ENCODE measurements around the gene CYP3A4.

The CYP3A4 gene

DNA sequence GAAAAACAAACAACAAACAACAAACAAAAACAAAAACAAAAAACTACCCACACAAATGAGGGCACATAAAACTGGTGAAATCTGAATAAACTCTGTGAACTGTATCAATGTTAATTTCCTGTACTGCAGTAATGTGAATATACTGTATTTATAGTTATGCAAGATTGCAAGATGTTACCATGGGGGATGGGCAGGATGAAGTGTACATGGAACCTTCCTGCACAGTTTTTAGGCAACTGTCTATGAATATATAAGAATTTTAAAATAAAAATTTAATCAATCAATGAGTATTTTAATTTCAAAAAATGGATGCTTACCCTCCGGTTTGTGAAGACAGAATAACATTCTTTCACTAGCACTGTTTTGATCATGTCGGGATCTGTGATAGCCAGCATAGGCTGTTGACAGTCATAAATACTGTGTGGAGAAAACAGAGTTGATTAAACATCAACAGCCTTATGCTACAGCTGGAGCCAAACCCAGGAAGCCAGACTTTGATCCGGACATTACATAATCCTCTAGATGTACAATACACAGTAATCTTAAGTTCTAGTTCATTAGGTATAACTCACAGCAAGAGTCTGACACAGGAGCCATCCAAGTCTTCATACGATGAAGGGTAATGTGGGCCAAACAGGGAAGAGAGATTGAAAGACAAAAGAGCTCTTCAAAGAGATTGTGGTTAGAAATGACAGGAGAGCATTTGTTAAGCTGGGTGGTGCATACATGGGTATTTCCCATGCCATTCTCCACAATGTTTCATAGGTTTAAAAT, 63.8 kb downstream of the CYP3A4 start:
- DNase-seq = no peak

DNA sequence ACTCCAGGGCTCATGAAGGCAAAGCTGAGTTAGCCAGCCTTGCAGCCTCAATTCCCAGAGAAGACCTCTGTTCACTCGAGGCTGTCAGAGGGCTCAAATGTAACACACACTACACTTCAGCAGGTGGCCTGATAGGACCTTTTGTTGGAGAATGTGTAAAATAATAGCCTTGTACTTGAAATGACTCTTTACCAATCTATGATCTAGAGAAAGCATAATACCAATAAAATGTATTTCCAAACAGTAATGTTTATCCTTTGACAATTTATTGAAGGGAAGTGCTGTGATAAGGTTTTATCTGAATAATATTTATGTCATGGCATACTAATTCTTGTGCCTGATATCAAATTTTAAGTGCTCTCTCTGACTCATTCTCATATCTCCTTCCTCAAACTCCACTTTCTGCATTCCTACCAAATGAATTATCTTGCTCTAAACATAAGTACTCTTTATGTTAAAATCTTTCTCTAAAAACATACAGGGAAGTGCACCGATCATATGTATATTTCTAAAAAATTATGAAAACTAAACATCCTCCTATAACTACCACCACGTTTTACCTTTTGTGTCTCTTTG, 69.9 kb downstream of the CYP3A4 start:
- no peak for DNase-seq

DNA sequence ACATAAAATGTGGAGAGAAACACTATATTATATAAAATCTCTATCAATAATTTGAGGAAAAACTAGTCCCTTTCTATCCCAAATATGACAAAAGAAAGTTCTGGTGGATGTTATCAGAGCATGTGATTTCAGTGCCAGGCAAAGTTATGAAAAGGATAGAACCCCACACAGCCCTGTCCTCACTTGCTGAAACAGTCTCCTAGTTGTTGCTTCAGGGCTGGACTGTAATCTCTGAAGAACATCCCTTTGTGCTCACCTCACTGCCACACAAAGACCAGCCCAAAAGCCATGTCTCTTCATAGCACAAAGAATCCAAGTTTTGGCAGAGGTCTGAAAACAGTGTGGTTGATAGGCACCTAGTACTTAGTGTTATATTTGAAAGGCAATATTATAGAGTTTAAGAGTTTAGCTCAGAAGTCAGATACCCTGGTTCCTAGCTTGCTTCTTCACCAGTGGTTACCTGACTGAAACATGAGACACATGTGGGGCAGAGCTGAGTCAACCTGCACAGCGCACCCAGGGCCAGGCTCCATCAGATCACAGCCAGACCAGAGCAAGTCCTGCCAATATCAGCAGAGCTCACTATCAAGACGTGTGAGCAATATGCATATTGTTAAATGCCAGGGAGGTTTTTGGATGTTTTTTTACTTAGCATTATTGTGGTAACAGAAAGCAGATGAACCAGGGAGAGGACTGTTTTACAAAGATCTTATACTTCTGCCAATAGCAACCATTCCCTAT, 74.0 kb downstream of the CYP3A4 start:
- DNase-seq = no peak

DNA sequence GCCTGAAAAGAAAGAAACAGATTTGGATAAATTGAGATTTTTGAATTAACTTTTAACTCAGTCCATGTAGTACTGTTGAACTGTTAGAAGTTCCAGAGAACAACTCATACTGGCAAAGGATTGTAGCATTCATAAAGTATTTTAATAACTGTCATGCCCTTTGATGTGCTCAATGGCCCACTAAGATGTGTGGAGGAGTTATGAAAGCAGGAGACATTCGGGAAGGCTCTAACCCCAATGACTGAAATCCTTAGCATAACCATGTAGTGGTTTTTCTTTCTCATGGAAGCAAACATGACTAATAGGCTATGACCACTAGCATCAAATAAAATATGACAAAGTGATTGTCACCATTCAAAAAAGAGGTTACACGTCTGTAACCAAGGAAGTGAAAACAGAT, 74.7 kb downstream of the CYP3A4 start:
- DNase-seq = no peak

DNA sequence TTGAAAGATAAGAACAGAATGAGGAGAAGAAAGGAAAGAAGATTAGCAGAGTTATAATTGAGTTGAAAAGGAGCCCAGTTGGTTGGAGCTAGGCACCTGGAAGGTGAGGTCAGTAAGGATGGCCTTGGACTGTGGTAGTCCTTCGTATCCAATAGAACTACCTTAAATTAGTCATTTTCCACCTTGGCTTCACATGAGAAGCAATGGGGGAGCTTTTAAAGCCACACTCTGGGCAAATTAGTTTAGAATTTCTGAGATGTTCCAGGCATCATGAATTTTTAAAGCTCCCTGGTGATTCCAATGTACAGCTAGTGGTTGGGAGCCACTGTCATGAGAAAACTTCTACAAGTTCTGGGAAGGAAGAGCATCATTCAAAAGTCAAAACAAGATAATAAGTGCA, 76.9 kb downstream of the CYP3A4 start:
- DNase-seq = no peak
